HG03565 (cell line): ENCODE measurements around the gene SLC5A10.
"Not testable (repeated sequence)": the region's sequence is repeated elsewhere in the genome, so short reads cannot be mapped to it uniquely, and the experiment has no call there.

Source experiments
- ATAC-seq: cut with Tn5 transposase; IDR thresholded peaks from one replicate; pipeline ENCODE4 v1.9.1; 2021; ENCODE audit warnings: mild to moderate bottlenecking, moderate library complexity; ENCODE audit not compliant: unreplicated experiment

Gene SLC5A10

DNA sequence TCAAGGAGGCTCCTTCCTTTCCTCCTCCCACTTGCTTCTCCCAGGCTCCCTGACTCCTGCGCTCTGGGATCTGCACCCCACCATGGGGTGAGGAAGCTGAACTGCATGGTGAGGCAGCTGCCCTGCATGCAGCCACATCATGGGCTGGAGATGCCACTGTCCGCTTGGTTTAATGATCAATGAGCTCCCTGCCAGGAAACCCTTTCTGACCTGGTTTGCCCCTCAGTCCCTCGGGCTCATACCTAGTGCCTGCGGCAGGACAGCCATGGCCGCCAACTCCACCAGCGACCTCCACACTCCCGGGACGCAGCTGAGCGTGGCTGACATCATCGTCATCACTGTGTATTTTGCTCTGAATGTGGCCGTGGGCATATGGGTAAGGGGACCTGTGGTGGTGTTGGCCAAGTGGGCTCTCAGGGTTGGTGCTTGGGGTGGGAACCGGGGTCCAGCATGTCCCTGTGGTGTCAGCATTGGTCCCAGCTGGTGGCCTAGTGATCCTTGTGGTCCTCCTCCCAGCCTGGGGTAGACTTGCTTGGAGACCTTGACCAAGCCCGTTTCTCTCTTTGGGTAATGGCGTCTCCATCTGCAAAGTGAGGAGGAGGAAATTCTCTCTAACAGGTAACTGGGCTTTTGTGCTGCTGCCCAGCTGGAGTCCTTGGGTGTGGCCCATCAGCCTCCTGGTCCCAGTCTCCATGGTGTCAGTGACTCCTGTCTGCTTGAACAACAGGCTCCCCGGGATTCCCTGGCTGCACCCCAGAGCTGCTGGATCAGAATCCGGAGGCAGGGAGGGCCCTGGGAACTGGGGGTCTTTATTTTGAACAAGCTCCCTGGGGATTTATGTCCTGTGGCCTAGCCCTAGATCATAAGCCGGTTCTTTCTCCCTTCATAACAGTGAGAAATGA lies at the start of gene SLC5A10:
SLC5A10 (plus strand) TSS at position 225 of the 902 bp plus-strand sequence; CDS start at position 266, 41 bp downstream.
- no peak for ATAC-seq

DNA sequence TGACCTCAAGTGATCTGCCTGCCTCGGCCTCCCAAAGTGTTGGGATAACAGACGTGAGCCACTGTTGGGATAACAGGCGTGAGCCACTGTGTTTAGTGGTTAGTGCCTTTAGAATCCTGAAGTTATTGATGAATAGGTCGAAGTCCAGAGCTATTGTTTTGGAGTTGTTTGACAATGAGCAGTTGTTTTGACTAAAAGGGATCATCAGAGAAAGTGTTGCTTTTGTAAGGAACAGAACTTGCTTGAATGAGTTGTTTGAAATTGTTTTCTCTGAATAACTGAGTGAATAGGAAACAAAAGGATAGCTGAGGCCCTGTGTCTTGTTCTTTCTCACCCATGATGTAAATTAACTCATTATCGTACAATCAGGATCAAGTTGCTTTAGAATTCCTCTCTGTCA lies 47.5 kb upstream of the SLC5A10 start:
- no peak for ATAC-seq

DNA sequence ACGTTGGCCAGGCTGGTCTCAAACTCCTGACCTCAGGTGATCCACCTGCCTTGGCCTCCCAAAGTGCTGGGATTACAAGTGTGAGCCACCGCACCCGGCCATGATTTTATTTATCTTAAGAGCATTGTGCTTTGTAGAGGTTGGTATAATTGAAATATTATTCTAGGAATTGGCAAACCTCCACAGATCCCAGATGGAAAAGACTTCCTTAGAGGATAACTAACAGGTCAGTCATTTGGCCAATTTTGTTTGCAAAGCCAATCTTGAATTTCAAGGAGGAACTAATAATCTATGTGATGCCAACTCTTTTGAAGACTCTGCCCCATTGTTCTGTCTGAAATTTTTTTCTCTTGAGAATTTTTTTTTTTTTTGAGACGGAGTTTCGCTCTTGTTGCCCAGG lies 46.7 kb upstream of the SLC5A10 start:
- ATAC-seq, result no peak

DNA sequence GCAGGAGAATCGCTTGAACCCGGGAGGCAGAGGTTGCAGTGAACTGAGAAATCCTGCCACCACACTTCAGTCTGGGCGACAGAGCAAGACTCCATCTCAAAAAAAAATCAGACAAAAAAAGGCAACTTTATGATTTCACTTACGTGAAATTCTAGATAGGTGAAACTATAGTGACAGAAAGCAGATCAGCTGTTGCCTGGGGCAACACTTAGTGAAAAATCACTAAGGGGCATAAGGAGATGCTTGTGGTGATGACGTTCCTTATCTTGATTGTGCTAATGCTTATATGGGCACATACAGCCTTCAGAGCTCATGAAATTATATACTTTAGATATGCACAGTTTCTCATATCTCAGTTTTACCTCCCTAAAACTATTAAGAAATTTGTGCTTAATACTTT lies 41.6 kb upstream of the SLC5A10 start:
- no peak for ATAC-seq

DNA sequence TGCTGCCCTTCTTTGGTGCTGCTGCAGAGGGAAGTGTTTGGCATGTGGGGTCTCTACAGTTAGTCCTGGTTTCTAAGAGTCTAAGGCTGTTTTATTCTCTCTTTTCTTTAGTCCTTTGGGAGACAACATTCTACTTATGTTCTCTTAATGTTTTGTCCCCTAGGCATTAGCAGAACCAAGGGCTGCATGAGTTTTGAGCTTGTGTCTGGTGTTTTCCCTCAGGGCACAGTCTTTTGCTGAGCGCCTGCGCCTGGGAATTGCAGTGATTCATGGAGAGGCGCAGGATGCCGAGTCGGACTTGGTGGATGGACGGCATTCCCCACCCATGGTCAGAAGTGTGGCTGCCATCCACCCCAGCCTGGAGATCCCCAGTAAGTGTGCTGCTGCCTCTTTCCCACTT lies 41.1 kb upstream of the SLC5A10 start:
- no peak for ATAC-seq

DNA sequence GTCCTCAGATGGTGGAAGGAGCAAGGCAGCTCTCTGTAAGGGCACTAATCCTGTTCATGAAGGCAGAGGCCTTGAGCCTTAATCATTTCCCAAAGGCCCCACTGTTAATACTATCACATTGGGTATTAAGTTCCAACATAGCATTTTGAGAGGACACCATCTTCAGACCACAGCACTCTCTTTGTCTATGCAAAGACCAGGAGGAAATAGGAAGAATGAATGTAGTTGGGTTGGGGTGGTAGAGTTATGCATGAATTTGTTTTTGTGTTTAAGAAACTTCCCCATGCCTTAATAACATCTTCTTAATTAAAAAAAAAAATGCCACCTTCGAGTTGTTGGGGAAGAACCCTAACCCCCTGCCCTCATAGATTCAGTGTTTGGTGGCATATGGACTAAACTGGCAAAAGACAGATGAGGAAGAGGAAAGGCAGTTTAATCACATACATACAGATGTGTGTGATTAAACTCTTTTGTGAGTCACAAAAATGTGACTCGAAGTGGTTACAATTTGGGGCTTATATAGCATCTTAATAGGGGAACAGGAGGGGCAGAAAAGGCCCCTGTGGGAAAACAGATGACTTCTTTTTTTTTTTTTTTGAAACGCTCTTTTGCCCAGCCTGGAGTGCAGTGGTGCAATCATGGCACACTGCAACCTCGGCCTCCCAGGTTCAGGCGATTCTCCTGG lies 35.0 kb upstream of the SLC5A10 start:
- ATAC-seq, result no peak

DNA sequence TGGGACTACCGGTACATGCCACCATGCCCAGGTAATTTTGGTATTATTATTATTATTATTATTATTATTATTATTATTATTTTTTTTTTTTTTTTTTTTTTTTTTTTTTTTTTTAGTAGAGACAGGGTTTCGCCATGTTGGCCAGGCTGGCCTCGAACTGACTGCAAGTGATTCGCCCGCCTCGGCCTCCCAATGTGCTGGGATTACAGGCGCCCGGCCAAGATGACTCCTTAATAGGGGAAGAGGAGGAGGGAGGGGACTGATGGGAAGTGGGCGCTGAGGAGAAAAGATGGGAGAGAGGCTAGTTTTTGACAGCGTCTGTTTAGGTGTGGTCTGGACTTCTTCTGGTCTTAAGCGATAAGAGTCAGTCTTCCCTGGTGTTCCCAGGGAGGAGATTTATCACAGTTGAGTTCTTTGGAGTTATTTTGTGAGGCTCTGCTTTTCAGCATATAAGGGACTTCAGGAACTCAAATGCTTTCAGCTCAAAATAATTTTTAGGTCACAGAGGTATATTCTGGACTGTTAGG lies 34.4 kb upstream of the SLC5A10 start:
- no peak for ATAC-seq

DNA sequence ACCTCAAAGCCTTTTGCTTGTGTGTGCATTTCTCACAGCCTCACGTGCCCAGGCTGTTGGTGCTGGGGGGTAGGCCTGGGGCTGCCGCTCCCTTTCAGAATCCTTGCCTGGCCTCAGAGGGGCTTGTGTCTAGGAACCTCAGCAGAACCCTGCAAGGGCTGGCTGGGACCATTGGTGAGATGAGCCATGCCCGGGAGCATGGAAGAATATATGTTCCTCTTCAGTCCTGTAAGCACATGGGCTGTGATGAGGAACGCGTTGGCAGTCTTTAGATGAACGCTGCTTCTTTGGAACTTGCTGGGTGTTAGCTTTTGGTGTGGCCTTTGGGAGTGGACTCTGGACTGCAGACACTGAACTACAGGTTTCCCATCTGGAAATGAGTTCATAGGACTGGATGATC lies 32.0 kb upstream of the SLC5A10 start:
- no peak for ATAC-seq

DNA sequence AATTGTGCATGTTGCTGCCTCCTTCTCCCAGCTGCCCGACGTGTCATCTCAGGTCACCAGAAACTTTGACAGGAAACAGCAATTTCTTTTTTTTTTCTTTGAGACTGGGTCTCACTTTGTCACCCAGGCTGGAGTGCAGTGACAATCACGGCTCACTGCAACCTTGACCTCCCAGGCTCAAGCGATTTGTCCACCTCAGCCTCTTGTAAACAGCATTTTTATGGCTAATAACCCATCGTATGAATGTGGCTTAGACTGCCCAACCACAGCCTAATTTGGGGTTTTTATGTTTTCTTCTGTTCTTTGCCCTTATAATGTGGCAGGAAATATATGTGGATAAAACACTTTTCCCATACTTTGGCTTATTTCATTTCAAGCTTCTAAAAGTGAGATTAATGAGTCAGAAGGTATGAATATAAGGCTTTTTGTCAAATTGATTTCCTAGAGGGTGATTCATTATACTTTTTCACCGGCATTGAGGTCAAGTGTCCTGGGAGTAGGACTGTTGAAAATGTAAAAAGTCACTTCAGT lies 31.0 kb upstream of the SLC5A10 start:
- ATAC-seq, result no peak

DNA sequence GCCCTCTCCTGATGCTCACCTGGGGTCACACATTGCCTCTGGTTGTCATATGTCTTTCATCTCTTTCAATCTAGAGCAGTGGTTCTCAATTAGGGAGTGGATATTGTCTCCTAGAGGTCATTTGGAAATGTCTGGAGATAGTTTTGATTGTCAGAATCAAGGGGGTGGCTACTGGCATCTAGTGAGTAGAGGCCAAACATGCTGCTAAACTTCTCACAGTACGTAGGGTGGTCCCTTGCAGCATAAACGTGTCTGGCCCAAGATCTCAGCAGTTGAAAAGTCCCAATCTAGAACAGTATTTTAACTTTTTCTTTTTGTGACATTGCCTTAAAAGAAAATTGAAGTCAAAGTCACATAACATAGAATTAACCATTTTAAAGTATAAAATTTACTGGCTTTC lies 30.5 kb upstream of the SLC5A10 start:
- ATAC-seq, result peak; percentile 4

DNA sequence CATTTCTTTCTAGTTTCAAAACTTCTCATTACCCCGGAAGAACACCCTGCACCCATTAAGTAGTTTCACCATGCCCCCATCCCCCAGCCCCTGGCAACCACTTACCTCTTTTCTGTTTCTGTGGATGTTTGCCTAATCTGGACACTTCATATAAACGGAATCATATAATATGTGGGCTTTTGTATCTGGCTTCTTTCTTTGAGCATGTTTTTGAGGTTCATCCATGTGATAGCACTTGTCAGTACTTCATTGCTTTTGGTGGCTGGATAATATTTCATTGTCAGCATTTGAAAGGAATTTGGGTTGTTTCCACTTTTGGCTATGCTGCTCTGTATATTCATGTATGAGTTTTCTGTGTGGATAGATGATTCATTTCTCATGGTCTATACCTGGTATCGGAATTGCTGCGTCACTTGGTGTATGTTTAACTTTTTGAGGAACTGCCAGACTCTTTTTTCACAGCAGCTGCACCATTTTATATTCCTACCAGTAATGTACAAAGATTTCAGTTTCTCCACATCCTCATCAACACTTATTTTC lies 30.0 kb upstream of the SLC5A10 start:
- peak; percentile 57 for ATAC-seq

DNA sequence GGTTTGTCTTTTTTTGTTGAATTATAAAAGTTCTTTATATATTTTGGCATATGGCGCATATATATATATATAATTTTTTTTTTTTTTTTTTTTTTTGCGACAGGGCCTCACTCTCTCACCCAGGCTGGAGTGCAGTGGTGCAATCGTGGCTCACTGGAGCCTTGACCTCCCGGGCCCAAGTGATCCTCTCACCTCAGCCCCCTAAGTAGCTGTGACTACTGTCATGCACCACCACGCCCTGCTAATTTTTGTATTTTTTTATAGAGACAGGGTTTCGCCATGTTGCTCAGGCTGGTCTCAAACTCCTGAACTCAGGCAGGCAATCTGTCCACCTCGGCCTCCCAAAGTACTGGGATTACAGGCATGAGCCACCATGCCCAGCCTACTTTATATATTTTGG lies 29.4 kb upstream of the SLC5A10 start:
- not testable (repeated sequence) for ATAC-seq

DNA sequence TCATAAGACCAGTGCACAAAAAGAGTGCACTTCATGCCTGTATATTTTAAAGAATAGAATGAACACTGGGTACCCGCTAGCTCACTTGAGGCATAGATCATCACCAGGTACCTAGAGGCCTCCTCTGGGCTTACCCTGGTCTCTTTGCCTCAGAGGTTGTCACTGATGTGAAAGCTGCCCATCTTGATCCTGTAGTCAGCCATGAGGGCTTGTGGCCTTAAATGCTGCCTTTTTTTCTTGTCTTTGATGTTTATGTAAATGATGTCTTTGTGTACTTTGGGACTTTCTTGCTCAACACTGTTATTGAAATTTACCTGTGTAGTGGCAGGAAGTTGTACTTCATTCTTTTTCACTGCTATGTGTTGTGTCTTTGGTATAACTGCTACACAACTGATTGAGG lies 26.8 kb upstream of the SLC5A10 start:
- ATAC-seq, result no peak

DNA sequence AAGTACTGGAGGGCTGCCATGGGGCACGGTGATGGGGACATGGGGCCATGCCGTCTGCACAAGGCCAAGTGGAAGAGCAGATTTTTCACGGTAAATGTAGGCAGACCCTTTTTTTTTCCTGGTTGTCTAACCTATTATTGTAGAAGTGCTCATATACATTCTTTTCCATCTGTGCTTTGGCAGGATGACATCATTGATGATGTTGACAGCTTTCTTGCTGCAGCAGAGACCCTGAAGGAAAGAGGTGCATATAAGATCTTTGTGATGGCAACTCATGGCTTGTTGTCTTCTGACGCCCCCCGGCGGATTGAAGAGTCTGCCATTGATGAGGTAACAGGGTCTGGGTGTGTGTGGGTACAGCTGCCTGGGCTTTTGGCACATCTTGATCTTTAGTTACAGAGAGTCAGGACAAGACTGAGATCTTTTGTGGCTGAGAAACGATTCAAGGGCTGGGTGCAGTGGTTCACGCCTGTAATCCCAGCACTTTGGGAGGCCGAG lies 23.3 kb upstream of the SLC5A10 start:
- ATAC-seq, result no peak

DNA sequence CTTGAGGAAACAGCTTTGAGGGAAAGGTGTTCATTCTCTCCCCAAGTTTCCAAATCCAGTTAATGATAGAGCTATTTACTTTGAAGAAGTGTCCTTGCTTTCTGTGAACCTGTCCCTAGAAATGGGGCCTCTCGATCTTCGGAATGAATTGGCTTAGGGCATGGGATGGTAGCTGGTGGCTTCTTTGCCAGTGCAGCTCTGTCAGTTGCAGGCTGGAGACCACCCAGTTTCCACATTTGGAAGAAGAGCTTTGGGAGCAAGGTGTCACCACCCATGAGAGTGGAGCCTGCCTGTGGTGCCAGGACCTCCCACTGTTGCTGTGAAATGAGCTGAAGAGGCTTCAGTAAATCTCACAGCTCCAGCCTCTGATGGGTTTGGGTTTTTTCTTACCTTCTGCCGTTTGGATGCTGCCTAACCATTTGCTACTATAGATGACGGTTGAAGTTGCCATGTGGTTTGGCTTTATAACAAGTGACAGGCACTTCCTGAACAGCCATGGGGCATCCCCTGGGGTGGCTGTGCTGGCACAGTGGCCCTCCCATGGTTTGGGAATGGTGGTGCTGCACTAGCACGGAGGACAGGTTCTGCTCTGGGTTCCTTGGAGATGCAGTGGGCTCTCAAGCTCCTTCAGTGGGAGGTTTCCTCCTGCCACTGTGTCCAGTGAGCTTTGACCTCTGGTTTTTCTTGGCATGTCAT lies 19.5 kb upstream of the SLC5A10 start:
- ATAC-seq, result no peak

DNA sequence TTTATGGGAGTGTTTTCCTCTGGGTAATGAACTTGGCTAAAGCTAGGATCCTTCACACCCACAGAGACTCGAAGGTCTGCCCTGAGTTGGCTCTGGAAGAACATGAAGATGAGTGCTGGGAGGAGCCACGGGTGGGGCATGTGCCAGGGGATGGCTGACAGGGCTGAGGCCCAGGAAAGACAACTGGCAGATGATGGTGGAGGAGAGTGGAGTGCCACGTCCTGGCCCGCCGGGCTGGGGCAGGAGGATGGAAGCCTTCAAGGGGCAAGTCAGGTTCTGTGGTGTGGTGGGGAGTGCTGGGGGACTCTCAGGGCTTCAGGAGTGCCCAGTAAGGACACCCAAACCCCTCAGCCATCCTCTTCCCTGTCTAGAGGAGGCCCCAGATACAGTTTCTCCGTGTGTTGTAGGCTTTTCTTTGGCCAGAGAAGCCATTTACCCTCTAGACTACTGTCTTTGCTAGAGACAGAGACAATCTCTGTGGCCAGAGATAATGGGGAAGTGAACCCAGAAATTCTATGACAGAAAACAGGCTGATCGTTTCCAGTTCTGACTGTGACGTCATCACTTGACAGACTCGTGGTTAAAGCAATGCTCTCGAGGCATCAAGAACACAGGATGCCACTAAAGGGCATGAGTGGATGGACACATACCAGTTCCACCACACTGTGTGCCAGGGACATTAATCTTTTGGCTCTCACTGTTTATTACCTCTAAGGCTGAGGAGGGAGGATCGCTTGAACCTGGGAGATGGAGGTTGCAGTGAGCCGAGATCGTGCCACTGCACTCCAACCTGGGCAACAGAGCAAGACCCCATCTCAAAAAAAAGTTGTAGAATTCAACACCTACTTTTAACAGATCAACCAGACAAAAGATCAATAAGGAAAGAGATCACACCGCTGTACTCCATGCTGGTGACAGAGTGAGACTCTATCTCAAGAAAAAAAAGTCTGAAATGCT lies 18.6 kb upstream of the SLC5A10 start:
- ATAC-seq, result no peak

DNA sequence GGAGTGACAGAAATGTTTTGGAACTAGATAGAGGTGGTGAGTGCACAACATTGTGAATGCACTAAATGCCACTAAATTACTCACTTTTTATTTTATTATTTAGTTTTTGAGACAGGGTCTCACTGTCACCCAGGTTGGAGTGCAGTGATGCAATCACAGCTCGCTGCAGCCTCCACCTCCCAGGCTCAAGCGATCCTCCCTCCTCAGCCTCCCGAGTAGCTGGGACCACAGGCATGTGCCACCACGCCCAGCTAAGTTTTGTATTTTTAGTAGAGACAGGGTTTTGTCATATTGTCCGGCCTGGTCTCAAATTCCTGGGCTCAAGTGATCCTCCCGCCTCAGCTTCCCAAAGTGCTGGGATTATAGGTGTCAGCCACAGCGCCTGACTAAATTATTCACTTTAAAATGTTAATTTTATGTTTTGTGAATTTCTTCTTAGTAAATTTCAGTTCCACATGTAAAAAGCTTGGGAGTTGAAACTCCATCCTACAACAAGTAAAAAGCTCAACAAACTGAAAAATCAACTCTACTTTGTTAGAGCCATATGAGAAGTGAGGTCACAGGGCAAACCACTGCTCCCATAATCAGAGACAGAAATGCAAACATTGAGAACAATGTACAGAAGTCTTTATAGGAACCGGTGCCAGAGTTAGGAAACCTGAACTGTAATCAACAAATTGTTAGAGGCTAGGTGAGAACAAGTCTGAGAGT lies 13.8 kb upstream of the SLC5A10 start:
- no peak for ATAC-seq

DNA sequence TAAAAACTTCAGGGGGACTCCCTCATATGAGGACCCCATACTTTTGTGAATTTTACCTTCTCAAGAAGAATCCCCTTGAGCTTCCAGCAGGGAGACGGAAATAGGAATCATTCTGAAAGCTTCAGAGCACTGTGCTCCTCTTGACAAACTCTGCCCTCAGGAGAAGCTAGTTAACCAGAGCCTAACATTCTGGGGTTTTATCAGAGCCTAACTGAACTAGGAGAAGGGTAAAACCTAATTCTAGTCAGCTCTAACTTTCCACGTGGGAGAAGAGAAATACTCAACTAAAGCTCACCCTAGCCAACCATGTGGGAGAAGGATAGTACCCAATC lies 13.3 kb upstream of the SLC5A10 start:
- no peak for ATAC-seq

DNA sequence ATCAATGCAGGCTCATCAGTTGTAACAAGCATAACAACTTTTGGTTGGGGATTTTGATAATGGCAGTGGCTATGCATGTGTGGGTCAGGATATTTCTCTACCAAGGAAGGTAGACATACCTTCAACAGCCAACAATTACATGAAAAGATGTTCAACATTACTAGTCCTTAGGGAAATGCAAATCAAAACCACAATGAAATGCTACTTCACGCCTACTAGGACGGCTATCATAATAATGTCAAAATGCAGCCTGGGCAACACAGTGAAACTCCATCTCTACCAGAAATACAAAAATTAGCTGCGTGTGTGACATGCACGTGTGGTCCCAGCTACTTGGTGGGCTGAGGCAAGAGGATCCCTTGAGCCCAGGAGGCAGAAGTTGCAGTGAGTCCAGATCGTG lies 7.3 kb upstream of the SLC5A10 start:
- no peak for ATAC-seq
